ENCODE data around the gene TCIRG1. TPM values are rescaled to one million over a fixed set of nuclear protein-coding genes. Genes with fewer than 3 reads are reported as not detected.

TCIRG1 gene
- total and polyA plus RNA-seq, 4 experiments from 2014 or later, result 46.2 to 266 (median 161) TPM

GRCh38 chr11:68050371-68050841 is 11.6 kb downstream of the TCIRG1 start:
- intact Hi-C loops (cut with micrococcal nuclease), result no loop called here
- Mint-ChIP-seq H3K4me1 (no peaks in the 10 kb centered on the region), H3K4me3 (no peak overlapping the region), H3K27ac (no peak overlapping the region), H3K27me3 (no peaks in the 10 kb centered on the region), H3K36me3 (peaks cover 11 to 47% of the 10 kb centered on the region in 2 donors), H3K9me3 (no peaks in the 10 kb centered on the region)
- H3K36me3 ChIP-seq (ENCODE audit: insufficient read depth, low read length), result peaks cover 36% of the 10 kb centered on the region
- no peaks in the 10 kb centered on the region for H3K27me3 ChIP-seq (ENCODE audit: insufficient read depth, low read length)
- POLR2A ChIA-PET (ENCODE audit: partially characterized antibody), result no interaction called here
- H3K4me1 ChIP-seq (ENCODE audit: insufficient read depth, low read length), result no peaks in the 10 kb centered on the region
- no peak overlapping the region for H3K4me3 ChIP-seq (ENCODE audit: low read length in 2 of 2)
- CTCF ChIA-PET (ENCODE audit: partially characterized antibody), result no interaction called here
- no peaks in the 10 kb centered on the region for H3K9me3 ChIP-seq (ENCODE audit: control insufficient read depth in 1 of 2, low read length in 2 of 2)
- no peak for DNase-seq
- no peak overlapping the region for H3K27ac ChIP-seq (ENCODE audit: low read depth, low read length)

- H3K4me3 ChIP-seq (ENCODE audit: low read length in 2 of 2), result no peak overlapping the region
- CTCF ChIA-PET (ENCODE audit: partially characterized antibody), result no interaction called here
- no peaks in the 10 kb centered on the region for H3K27me3 Mint-ChIP-seq
- peaks cover 34% of the 10 kb centered on the region for H3K36me3 ChIP-seq (ENCODE audit: insufficient read depth, low read length)
- no peak overlapping the region for H3K27ac ChIP-seq (ENCODE audit: low read depth, low read length)
- no peak overlapping the region for H3K4me3 Mint-ChIP-seq
- H3K4me1 Mint-ChIP-seq, result peaks cover 0 to 1% (median 0%) of the 10 kb centered on the region in 4 donors
- H3K9me3 Mint-ChIP-seq, result no peaks in the 10 kb centered on the region
- intact Hi-C loops (cut with micrococcal nuclease), result no loop called here
- H3K9me3 ChIP-seq (ENCODE audit: control insufficient read depth in 1 of 2, low read length in 2 of 2), result no peaks in the 10 kb centered on the region
- H3K27ac Mint-ChIP-seq, result peak overlapping the region in 3 of 7 donors; percentile 1 to 74 (median 68)
- H3K36me3 Mint-ChIP-seq, result peaks cover 11 to 37% of the 10 kb centered on the region in 2 donors
- DNase-seq, result no peak
- H3K27me3 ChIP-seq (ENCODE audit: insufficient read depth, low read length), result no peaks in the 10 kb centered on the region
- H3K4me1 ChIP-seq (ENCODE audit: insufficient read depth, low read length), result no peaks in the 10 kb centered on the region
- POLR2A ChIA-PET (ENCODE audit: partially characterized antibody), result interaction anchor here (0.8 kb wide), 1 partner anchor 13 kb away, joined by 3 read pairs; no protein-coding TSS in a partner anchor
Observed at GRCh38 chr11:68051191-68052136, 12.6 kb downstream of the TCIRG1 start.

DNA sequence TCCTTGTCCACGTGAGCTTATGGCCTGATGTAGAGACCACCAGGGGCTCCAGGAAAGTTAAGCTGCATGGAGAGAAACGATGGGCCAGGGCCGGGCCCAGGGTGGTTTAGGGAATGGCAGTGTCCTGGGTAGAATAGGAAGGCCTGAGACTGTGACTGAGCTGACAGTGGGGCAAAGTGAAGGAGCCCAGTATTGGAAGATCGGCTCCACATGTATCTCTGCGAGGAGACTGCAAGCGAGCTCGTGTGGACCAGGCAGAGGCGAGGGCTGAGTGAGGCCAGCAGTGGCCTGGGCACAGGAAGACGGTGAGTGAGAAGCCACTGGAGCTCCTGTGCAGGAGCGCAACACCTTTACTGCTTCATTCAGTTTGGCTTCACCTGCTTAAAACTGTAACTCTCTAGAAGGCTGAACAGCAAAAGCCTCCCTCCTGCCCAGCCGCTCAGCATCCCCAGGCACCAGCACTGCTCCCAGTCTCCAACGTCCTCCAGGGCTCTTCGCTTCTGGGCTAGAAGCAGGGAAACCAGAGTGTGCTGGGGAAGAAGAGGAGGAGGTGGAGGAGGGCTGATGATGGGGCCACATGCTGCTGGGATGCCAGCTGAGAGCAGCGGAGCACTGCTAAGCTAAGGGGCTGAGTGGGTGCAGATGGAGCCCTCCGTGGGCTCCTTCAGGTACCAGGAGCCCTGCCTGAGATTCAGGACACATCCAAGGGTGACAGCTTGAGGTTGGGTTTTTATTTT is 13.5 kb downstream of the TCIRG1 start:
- Histone ChIP-seq H3K9me3 (ENCODE audit: control insufficient read depth in 1 of 2, low read length in 2 of 2) (no peaks in the 10 kb centered on the region), H3K27ac (ENCODE audit: low read depth, low read length) (no peak overlapping the region), H3K27me3 (ENCODE audit: insufficient read depth, low read length) (no peaks in the 10 kb centered on the region), H3K4me3 (ENCODE audit: low read length in 2 of 2) (no peak overlapping the region), H3K4me1 (ENCODE audit: insufficient read depth, low read length) (no peaks in the 10 kb centered on the region), H3K36me3 (ENCODE audit: insufficient read depth, low read length) (peaks cover 31% of the 10 kb centered on the region)
- Mint-ChIP-seq H3K36me3 (peaks cover 11 to 33% of the 10 kb centered on the region in 2 donors), H3K4me1 (peaks cover 0 to 1% (median 0%) of the 10 kb centered on the region in 4 donors), H3K4me3 (no peak overlapping the region), H3K9me3 (no peaks in the 10 kb centered on the region), H3K27me3 (no peaks in the 10 kb centered on the region), H3K27ac (peak overlapping the region in 4 of 7 donors; percentile 1 to 74 (median 72))
- ChIA-PET POLR2A (ENCODE audit: partially characterized antibody) (interaction anchor here (0.8 kb wide), 1 partner anchor 14 kb away, joined by 3 read pairs; no protein-coding TSS in a partner anchor), CTCF (ENCODE audit: partially characterized antibody) (no interaction called here)
- intact Hi-C loops (cut with micrococcal nuclease), result no loop called here
- DNase-seq, result no peak

- Mint-ChIP-seq H3K4me1 (peaks cover 0 to 1% (median 0%) of the 10 kb centered on the region in 4 donors), H3K9me3 (no peaks in the 10 kb centered on the region), H3K27ac (peak overlapping the region in 4 of 7 donors; percentile 1 to 59 (median 36)), H3K36me3 (peaks cover 11 to 27% of the 10 kb centered on the region in 2 donors), H3K27me3 (no peaks in the 10 kb centered on the region), H3K4me3 (no peak overlapping the region)
- intact Hi-C loops (cut with micrococcal nuclease), result no loop called here
- Histone ChIP-seq H3K27ac (ENCODE audit: low read depth, low read length) (no peak overlapping the region), H3K36me3 (ENCODE audit: insufficient read depth, low read length) (peaks cover 31% of the 10 kb centered on the region), H3K27me3 (ENCODE audit: insufficient read depth, low read length) (no peaks in the 10 kb centered on the region), H3K9me3 (ENCODE audit: control insufficient read depth in 1 of 2, low read length in 2 of 2) (no peaks in the 10 kb centered on the region), H3K4me1 (ENCODE audit: insufficient read depth, low read length) (no peaks in the 10 kb centered on the region), H3K4me3 (ENCODE audit: low read length in 2 of 2) (no peak overlapping the region)
- POLR2A ChIA-PET (ENCODE audit: partially characterized antibody), result interaction anchor here (1.6 kb wide), 1 partner anchor 12 kb away, joined by 4 read pairs; no protein-coding TSS in a partner anchor
- CTCF ChIA-PET (ENCODE audit: partially characterized antibody), result no interaction called here
- no peak for DNase-seq
Observed at GRCh38 chr11:68053117-68053516, 14.3 kb downstream of the TCIRG1 start.

- Mint-ChIP-seq H3K27me3 (no peaks in the 10 kb centered on the region), H3K4me1 (peaks cover 0 to 1% (median 0%) of the 10 kb centered on the region in 4 donors), H3K27ac (peak overlapping the region in 1 of 7 donors; percentile 64), H3K4me3 (no peak overlapping the region), H3K36me3 (peaks cover 11 to 22% of the 10 kb centered on the region in 2 donors), H3K9me3 (no peaks in the 10 kb centered on the region)
- intact Hi-C loops (cut with micrococcal nuclease), result no loop called here
- H3K36me3 ChIP-seq (ENCODE audit: insufficient read depth, low read length), result peaks cover 29% of the 10 kb centered on the region
- no peak overlapping the region for H3K27ac ChIP-seq (ENCODE audit: low read depth, low read length)
- H3K4me3 ChIP-seq (ENCODE audit: low read length in 2 of 2), result no peak overlapping the region
- no peak for DNase-seq
- no peaks in the 10 kb centered on the region for H3K4me1 ChIP-seq (ENCODE audit: insufficient read depth, low read length)
- H3K9me3 ChIP-seq (ENCODE audit: control insufficient read depth in 1 of 2, low read length in 2 of 2), result no peaks in the 10 kb centered on the region
- H3K27me3 ChIP-seq (ENCODE audit: insufficient read depth, low read length), result no peaks in the 10 kb centered on the region
- ChIA-PET POLR2A (ENCODE audit: partially characterized antibody) (interaction anchor here (1.6 kb wide), 1 partner anchor 14 kb away, joined by 4 read pairs; no protein-coding TSS in a partner anchor), CTCF (ENCODE audit: partially characterized antibody) (no interaction called here)
Observed at GRCh38 chr11:68053981-68054812, 15.4 kb downstream of the TCIRG1 start.

- DNase-seq, result no peak
- no peak overlapping the region for H3K27ac ChIP-seq (ENCODE audit: low read depth, low read length)
- no peak overlapping the region for H3K4me3 ChIP-seq (ENCODE audit: low read length in 2 of 2)
- H3K36me3 ChIP-seq (ENCODE audit: insufficient read depth, low read length), result peaks cover 6% of the 10 kb centered on the region
- H3K36me3 Mint-ChIP-seq, result peaks cover 6 to 11% of the 10 kb centered on the region in 2 donors
- H3K4me1 Mint-ChIP-seq, result peaks cover 0 to 1% (median 0%) of the 10 kb centered on the region in 4 donors
- no peaks in the 10 kb centered on the region for H3K27me3 ChIP-seq (ENCODE audit: insufficient read depth, low read length)
- no peaks in the 10 kb centered on the region for H3K27me3 Mint-ChIP-seq
- H3K4me1 ChIP-seq (ENCODE audit: insufficient read depth, low read length), result no peaks in the 10 kb centered on the region
- intact Hi-C loops (cut with micrococcal nuclease), result no loop called here
- H3K9me3 Mint-ChIP-seq, result no peaks in the 10 kb centered on the region
- no peak overlapping the region for H3K4me3 Mint-ChIP-seq
- POLR2A ChIA-PET (ENCODE audit: partially characterized antibody), result no interaction called here
- no peaks in the 10 kb centered on the region for H3K9me3 ChIP-seq (ENCODE audit: control insufficient read depth in 1 of 2, low read length in 2 of 2)
- CTCF ChIA-PET (ENCODE audit: partially characterized antibody), result no interaction called here
- H3K27ac Mint-ChIP-seq, result peak overlapping the region in 1 of 7 donors; percentile 4
Observed at GRCh38 chr11:68056317-68057285, 17.8 kb downstream of the TCIRG1 start.
